ENCODE results near the gene SYT11. TPM values are rescaled to one million over a fixed set of nuclear protein-coding genes. Genes with fewer than 3 reads are reported as not detected.

SYT11 gene
- total and polyA plus RNA-seq, 10 of the 15 experiments (the other 5 are each of a cell fraction or from before 2014, with no cell fraction given): 7.7 to 21.2 (median 13.5) TPM

GRCh38 chr1:155860970-155861510 is 1.7 kb downstream of the SYT11 start:
- Histone ChIP-seq H3K9me3 (replicated peaks; ENCODE audit: control insufficient read depth, insufficient read depth, low read length) (no peaks in the 10 kb centered on the region), H3K4me1 (ENCODE audit: control insufficient read depth, insufficient read depth, low read length) (peaks cover 15% of the 10 kb centered on the region), H3K79me2 (ENCODE audit: control insufficient read depth, insufficient read depth, low read length) (peaks cover 14% of the 10 kb centered on the region), H4K20me1 (ENCODE audit: control insufficient read depth, insufficient read depth) (no peaks in the 10 kb centered on the region), H3K9ac (ENCODE audit: control insufficient read depth, insufficient read depth, low read length) (peak overlapping the region; percentile 63), H3K36me3 (ENCODE audit: control insufficient read depth in 2 of 2, insufficient read depth in 2 of 2, low read length in 1 of 2) (no peaks in the 10 kb centered on the region), H3K4me3 (peak overlapping the region; percentile 63), H3K27me3 (replicated peaks in 1 of 2; ENCODE audit: control insufficient read depth in 2 of 2, insufficient read depth in 2 of 2, low read length in 1 of 2) (no peaks in the 10 kb centered on the region), H2AFZ (ENCODE audit: control insufficient read depth, low read depth, low read length) (peak overlapping the region; percentile 90), H3K27ac (ENCODE audit: control insufficient read depth, insufficient read depth) (peak overlapping the region; percentile 63), H3K4me2 (ENCODE audit: control insufficient read depth, insufficient read depth) (peak overlapping the region; percentile 90)
- DNase-seq (ENCODE audit: low read depth, low spot score) (no peak), ATAC-seq (no peak), FAIRE-seq (no peak)
- intact Hi-C loops (cut with micrococcal nuclease; ENCODE audit: unreplicated experiment) (no loop called here), in situ Hi-C loops (cut with MboI) (no loop called here)
- ChIA-PET RAD21 (ENCODE audit: unreplicated experiment) (interaction anchor here (1.0 to 2.3 kb wide), 6 partner anchors 21 to 206 kb away, joined by 3 to 11 read pairs (median 4); no protein-coding TSS in a partner anchor), SMC1A (ENCODE audit: uncharacterized antibody, unreplicated experiment) (interaction anchor here (0.9 to 6.6 kb wide), 10 partner anchors 11 to 422 kb away, joined by 3 to 29 read pairs (median 6); partner anchors contain the start of genes KHDC4 and SMG5), CTCF (interaction anchor here (1.0 to 1.6 kb wide), 4 partner anchors 12 to 198 kb away, joined by 3 to 5 read pairs (median 4); no protein-coding TSS in a partner anchor), POLR2A (interaction anchor here (0.5 to 4.3 kb wide), 10 partner anchors 9 to 120 kb away, joined by 3 to 22 read pairs (median 7); partner anchors contain the start of genes ARHGEF2 and RIT1)
- WGBS (ENCODE audit: insufficient coverage, insufficient replicate concordance, low lambda C conversion rate, missing lambda C conversion rate): 94% methylated on average over 2 of the region's 2 CpGs
- TSS peak; percentile 60 for BruUV-seq (replicated peaks)
- no peak for TF ChIP-seq ZBTB40 (IDR thresholded peaks at IDR 0.05; ENCODE audit: borderline replicate concordance)
- TF ChIP-seq MLLT1 (IDR thresholded peaks at IDR 0.05): no peak
- TF ChIP-seq MEF2B (IDR thresholded peaks at IDR 0.05; ENCODE audit: partially characterized antibody, poor library complexity, severe bottlenecking): no peak
- TF ChIP-seq SP1 (IDR thresholded peaks at IDR 0.05; ENCODE audit: low read depth, low read length): no peak
- TF ChIP-seq HDAC6 (IDR thresholded peaks at IDR 0.05; ENCODE audit: unreplicated experiment): no peak
- no peak for TF ChIP-seq EGR1 (IDR thresholded peaks at IDR 0.05; ENCODE audit: borderline replicate concordance in 1 of 2, low read depth in 2 of 2, low read length in 2 of 2)
- TF ChIP-seq SPI1 (IDR thresholded peaks at IDR 0.05; ENCODE audit: borderline replicate concordance, insufficient read depth, low read depth, low read length): no peak
- TF ChIP-seq IKZF2 (IDR thresholded peaks at IDR 0.05): no peak
- no peak for TF ChIP-seq ZNF622 (IDR thresholded peaks at IDR 0.05)
- TF ChIP-seq NR2C1 (IDR thresholded peaks at IDR 0.05): no peak
- no peak for TF ChIP-seq E4F1 (IDR thresholded peaks at IDR 0.05; ENCODE audit: borderline replicate concordance, partially characterized antibody)
- TF ChIP-seq RCOR1 (conservative IDR thresholded peaks at IDR 0.05; ENCODE audit: low read depth, low read length): no peak
- TF ChIP-seq BHLHE40 (IDR thresholded peaks at IDR 0.05; ENCODE audit: borderline replicate concordance in 1 of 2, low read depth in 2 of 2, low read length in 1 of 2): no peak
- TF ChIP-seq CHD1 (IDR thresholded peaks at IDR 0.05; ENCODE audit: low read depth, low read length): no peak
- no peak for TF ChIP-seq MXI1 (IDR thresholded peaks at IDR 0.05; ENCODE audit: low read depth, low read length)

All from GM12878 (cell line).